ENCODE results near the gene IL6ST.
"Not testable (repeated sequence)": the region's sequence is repeated elsewhere in the genome, so short reads cannot be mapped to it uniquely, and the experiment has no call there.

IL6ST gene

DNA sequence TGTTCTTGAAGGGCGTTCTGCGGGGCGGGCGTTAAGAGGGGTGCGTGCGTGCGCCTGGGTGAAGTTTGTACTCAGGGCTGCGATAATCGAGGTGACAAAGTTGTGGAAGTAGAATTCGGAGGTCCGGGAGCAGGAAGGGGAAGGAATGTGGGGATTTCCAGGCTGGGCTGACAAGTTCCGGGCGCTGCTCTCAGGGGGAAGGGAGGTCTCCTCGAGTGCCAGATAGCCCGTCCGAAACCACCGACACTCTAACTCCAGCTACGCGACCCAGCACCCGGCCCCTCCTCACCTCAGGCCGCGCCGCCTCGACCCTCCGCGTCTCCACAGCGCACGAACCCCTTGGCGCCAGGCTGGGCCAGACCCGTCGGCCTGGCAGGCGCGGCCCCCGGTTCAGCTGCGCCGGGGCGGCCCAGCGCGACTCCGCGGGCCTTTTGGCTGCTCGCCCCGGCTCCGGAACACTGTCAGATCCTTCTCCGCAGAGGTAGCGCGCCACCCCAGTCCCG is at the start of gene IL6ST:
Gene IL6ST, minus strand, starts transcription at position 469 of the 503 bp plus-strand sequence. CDS start 18,685 bp downstream, outside the sequence.
- TF ChIP-seq, protein P1, sequence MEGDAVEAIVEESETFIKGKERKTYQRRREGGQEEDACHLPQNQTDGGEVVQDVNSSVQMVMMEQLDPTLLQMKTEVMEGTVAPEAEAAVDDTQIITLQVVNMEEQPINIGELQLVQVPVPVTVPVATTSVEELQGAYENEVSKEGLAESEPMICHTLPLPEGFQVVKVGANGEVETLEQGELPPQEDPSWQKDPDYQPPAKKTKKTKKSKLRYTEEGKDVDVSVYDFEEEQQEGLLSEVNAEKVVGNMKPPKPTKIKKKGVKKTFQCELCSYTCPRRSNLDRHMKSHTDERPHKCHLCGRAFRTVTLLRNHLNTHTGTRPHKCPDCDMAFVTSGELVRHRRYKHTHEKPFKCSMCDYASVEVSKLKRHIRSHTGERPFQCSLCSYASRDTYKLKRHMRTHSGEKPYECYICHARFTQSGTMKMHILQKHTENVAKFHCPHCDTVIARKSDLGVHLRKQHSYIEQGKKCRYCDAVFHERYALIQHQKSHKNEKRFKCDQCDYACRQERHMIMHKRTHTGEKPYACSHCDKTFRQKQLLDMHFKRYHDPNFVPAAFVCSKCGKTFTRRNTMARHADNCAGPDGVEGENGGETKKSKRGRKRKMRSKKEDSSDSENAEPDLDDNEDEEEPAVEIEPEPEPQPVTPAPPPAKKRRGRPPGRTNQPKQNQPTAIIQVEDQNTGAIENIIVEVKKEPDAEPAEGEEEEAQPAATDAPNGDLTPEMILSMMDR (conservative IDR thresholded peaks at IDR 0.05; ENCODE audit: low read length): no peak
- TF ChIP-seq EZH2phosphoT487 (IDR thresholded peaks at IDR 0.05; ENCODE audit: borderline replicate concordance): no peak
- H3K79me2 ChIP-seq (ENCODE audit: insufficient read depth, low read length): 0 out of 2 replicates have a peak, but pooled peaks cover 7% of the 10 kb centered on the region
- H3K27me3 ChIP-seq (ENCODE audit: insufficient read depth, low read length, poor library complexity, severe bottlenecking): no peaks in the 10 kb centered on the region
- H3F3A ChIP-seq (ENCODE audit: low read depth): no peaks in the 10 kb centered on the region
- no peaks in the 10 kb centered on the region for H3K36me3 ChIP-seq (ENCODE audit: insufficient read depth, low read length)
- H2AFZ ChIP-seq (ENCODE audit: low read length): peak within 1 kb of the TSS; percentile 96
- peaks cover 4% of the 10 kb centered on the region for H4K20me1 ChIP-seq (ENCODE audit: insufficient read depth, low read length, poor library complexity, severe bottlenecking)
- peaks cover 32% of the 10 kb centered on the region for H3K4me1 ChIP-seq (ENCODE audit: insufficient read depth, low read length, poor library complexity, severe bottlenecking)
- H3K9ac ChIP-seq (ENCODE audit: low read depth, low read length, poor library complexity, severe bottlenecking): peak within 1 kb of the TSS; percentile 73
- peak within 1 kb of the TSS; percentile 91 for H3K4me3 ChIP-seq (ENCODE audit: low read length, poor library complexity, severe bottlenecking)
- peak within 1 kb of the TSS; percentile 92 for H3K4me2 ChIP-seq (ENCODE audit: low read depth, low read length, poor library complexity, severe bottlenecking)
- H3K9me3 ChIP-seq (ENCODE audit: insufficient read depth, low read depth, low read length): no peaks in the 10 kb centered on the region
- no peaks in the 10 kb centered on the region for H3K9me2 ChIP-seq (replicated peaks; ENCODE audit: low read depth, low read length)

DNA sequence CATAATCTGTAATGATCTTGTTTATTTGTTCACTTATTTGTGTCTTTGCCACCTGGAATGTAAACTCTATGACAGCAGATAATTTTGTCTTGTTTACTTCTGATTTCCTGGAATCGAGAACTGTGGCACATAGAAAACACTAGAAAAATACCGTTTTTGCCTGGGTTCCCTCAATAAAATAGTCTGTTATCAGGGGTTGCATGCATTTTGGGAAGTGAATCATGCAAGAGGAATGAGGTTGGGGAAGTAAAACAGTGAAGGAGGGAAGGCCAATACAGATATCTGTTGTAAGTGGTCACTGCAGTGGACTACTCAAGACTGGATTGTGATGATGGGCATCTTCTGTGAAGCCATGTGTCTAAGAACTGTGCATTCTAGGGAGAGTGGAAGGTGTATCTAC is 45.2 kb upstream of the IL6ST start:
- no peaks in the 10 kb centered on the region for H3K9me3 ChIP-seq (ENCODE audit: insufficient read depth, low read depth, low read length)
- no peaks in the 10 kb centered on the region for H3K27me3 ChIP-seq (ENCODE audit: insufficient read depth, low read length, poor library complexity, severe bottlenecking)
- no peak for TF ChIP-seq EZH2phosphoT487 (IDR thresholded peaks at IDR 0.05; ENCODE audit: borderline replicate concordance)
- TF ChIP-seq, protein P1 (conservative IDR thresholded peaks at IDR 0.05; ENCODE audit: low read length): no peak
- no peaks in the 10 kb centered on the region for H3K36me3 ChIP-seq (ENCODE audit: insufficient read depth, low read length)
- H3K4me1 ChIP-seq (ENCODE audit: insufficient read depth, low read length, poor library complexity, severe bottlenecking): no peaks in the 10 kb centered on the region
- H2AFZ ChIP-seq (ENCODE audit: low read length): no peak overlapping the region
- no peaks in the 10 kb centered on the region for H3K9me2 ChIP-seq (replicated peaks; ENCODE audit: low read depth, low read length)
- no peaks in the 10 kb centered on the region for H3F3A ChIP-seq (ENCODE audit: low read depth)
- H3K4me3 ChIP-seq (ENCODE audit: low read length, poor library complexity, severe bottlenecking): no peak overlapping the region
- no peaks in the 10 kb centered on the region for H4K20me1 ChIP-seq (ENCODE audit: insufficient read depth, low read length, poor library complexity, severe bottlenecking)
- H3K79me2 ChIP-seq (ENCODE audit: insufficient read depth, low read length): no peaks in the 10 kb centered on the region
- no peak overlapping the region for H3K9ac ChIP-seq (ENCODE audit: low read depth, low read length, poor library complexity, severe bottlenecking)
- H3K4me2 ChIP-seq (ENCODE audit: low read depth, low read length, poor library complexity, severe bottlenecking): no peak overlapping the region

DNA sequence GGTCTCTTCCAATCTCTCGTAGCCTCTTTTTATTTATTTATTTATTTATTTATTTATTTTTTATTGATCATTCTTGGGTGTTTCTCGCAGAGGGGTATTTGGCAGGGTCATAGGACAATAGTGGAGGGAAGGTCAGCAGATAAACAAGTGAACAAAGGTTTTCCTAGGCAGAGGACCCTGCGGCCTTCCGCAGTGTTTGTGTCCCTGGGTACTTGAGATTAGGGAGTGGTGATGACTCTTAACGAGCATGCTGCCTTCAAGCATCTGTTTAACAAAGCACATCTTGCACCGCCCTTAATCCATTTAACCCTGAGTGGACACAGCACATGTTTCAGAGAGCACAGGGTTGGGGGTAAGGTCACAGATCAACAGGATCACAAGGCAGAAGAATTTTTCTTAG is 43.4 kb upstream of the IL6ST start:
- H3K79me2 ChIP-seq (ENCODE audit: insufficient read depth, low read length); H3K9me3 ChIP-seq (ENCODE audit: insufficient read depth, low read depth, low read length); H2AFZ ChIP-seq (ENCODE audit: low read length); H3F3A ChIP-seq (ENCODE audit: low read depth); H3K4me1 ChIP-seq (ENCODE audit: insufficient read depth, low read length, poor library complexity, severe bottlenecking); H3K4me2 ChIP-seq (ENCODE audit: low read depth, low read length, poor library complexity, severe bottlenecking); H3K27me3 ChIP-seq (ENCODE audit: insufficient read depth, low read length, poor library complexity, severe bottlenecking); H3K36me3 ChIP-seq (ENCODE audit: insufficient read depth, low read length); H3K4me3 ChIP-seq (ENCODE audit: low read length, poor library complexity, severe bottlenecking); H3K9me2 ChIP-seq (replicated peaks; ENCODE audit: low read depth, low read length); H3K9ac ChIP-seq (ENCODE audit: low read depth, low read length, poor library complexity, severe bottlenecking); H4K20me1 ChIP-seq (ENCODE audit: insufficient read depth, low read length, poor library complexity, severe bottlenecking): not testable (repeated sequence)

DNA sequence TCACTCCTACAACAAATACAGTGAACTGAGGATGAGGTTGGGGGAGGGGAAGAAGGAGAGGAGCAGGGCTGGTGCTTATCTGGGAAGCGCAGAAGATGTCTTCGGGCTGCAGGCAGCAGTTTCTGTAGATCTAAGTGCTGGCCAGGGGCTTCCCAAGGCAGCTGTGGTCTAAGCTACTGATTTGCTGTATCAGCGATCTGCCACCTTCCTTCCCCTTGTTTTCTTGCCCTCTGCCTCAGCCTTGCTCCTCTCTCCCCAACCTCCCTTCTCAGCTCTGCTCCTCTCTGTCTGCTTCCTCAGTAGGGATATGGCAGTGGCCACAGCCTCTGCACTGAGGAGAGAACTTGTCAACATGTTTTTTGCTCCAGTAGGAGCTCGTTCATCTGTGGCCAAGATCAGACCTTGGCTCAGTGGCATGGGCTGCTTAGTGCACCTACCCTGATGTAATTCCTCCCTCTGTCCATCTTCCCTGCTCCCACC is 42.8 kb upstream of the IL6ST start:
- TF ChIP-seq, protein P1 (conservative IDR thresholded peaks at IDR 0.05; ENCODE audit: low read length): no peak
- TF ChIP-seq EZH2phosphoT487 (IDR thresholded peaks at IDR 0.05; ENCODE audit: borderline replicate concordance): no peak
- Histone ChIP-seq H3K9me2 (replicated peaks; ENCODE audit: low read depth, low read length) (no peaks in the 10 kb centered on the region), H3K4me3 (ENCODE audit: low read length, poor library complexity, severe bottlenecking) (no peak overlapping the region), H3K9ac (ENCODE audit: low read depth, low read length, poor library complexity, severe bottlenecking) (no peak overlapping the region), H3K9me3 (ENCODE audit: insufficient read depth, low read depth, low read length) (no peaks in the 10 kb centered on the region), H3K79me2 (ENCODE audit: insufficient read depth, low read length) (no peaks in the 10 kb centered on the region), H4K20me1 (ENCODE audit: insufficient read depth, low read length, poor library complexity, severe bottlenecking) (no peaks in the 10 kb centered on the region), H3K27me3 (ENCODE audit: insufficient read depth, low read length, poor library complexity, severe bottlenecking) (no peaks in the 10 kb centered on the region), H3K36me3 (ENCODE audit: insufficient read depth, low read length) (no peaks in the 10 kb centered on the region), H2AFZ (ENCODE audit: low read length) (no peak overlapping the region), H3F3A (ENCODE audit: low read depth) (no peaks in the 10 kb centered on the region), H3K4me1 (ENCODE audit: insufficient read depth, low read length, poor library complexity, severe bottlenecking) (no peaks in the 10 kb centered on the region), H3K4me2 (ENCODE audit: low read depth, low read length, poor library complexity, severe bottlenecking) (no peak overlapping the region)

DNA sequence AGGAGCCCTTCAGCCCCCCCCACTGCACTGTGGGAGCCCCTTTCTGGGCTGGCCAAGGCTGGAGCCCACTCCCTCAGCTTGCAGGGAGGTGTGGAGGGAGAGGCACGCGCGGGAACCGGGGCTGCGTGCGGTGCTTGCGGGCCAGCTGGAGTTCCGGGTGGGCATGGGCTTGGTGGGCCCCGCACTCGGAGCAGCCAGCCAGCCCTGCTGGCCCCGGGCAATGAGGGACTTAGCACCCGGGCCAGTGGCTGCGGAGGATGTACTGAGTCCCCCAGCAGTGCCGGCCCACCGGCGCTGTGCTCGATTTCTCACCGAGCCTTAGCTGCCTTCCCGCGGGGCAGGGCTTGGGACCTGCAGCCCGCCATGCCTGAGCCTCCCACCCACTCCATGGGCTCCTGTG is 40.6 kb upstream of the IL6ST start:
- not testable (repeated sequence) for H3K36me3 ChIP-seq (ENCODE audit: insufficient read depth, low read length); H3K27me3 ChIP-seq (ENCODE audit: insufficient read depth, low read length, poor library complexity, severe bottlenecking); H3K4me2 ChIP-seq (ENCODE audit: low read depth, low read length, poor library complexity, severe bottlenecking); H3K4me1 ChIP-seq (ENCODE audit: insufficient read depth, low read length, poor library complexity, severe bottlenecking); H3K9me2 ChIP-seq (replicated peaks; ENCODE audit: low read depth, low read length); H2AFZ ChIP-seq (ENCODE audit: low read length); H3K9me3 ChIP-seq (ENCODE audit: insufficient read depth, low read depth, low read length); H4K20me1 ChIP-seq (ENCODE audit: insufficient read depth, low read length, poor library complexity, severe bottlenecking); H3K4me3 ChIP-seq (ENCODE audit: low read length, poor library complexity, severe bottlenecking); H3K79me2 ChIP-seq (ENCODE audit: insufficient read depth, low read length); H3F3A ChIP-seq (ENCODE audit: low read depth); H3K9ac ChIP-seq (ENCODE audit: low read depth, low read length, poor library complexity, severe bottlenecking)

Data from Loucy (cell line).